Measurements from ENCODE around the gene PHKB.

DNA sequence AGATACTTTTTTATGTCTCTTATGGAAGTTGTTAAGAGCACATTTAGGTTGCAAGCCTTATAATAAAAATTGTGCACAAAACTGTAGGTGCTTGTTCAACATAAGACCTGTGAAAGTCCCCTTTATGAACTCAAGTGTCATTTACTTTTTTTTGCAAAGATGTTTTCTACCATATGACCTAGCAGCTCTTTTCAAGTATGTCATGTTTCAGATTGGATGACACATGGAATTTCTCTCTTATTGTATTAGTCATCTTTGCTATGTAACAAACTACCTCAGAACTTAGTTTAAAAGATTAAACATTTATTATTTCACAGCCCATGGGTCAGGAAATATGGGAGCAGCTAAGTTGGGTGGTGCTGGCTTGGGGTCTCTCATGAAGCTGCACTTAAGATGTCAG lies 57.9 kb downstream of the PHKB start:
- TF ChIP-seq EP300 (IDR thresholded peaks at IDR 0.05; ENCODE audit: borderline replicate concordance), result no peak
- TF ChIP-seq TCF12 (IDR thresholded peaks at IDR 0.05; ENCODE audit: low read depth), result no peak
- TF ChIP-seq CEBPB (IDR thresholded peaks at IDR 0.05), result no peak
- TF ChIP-seq TEAD4 (IDR thresholded peaks at IDR 0.05), result no peak
- no peak for TF ChIP-seq TAF1 (IDR thresholded peaks at IDR 0.05; ENCODE audit: low read depth)
- no peak for TF ChIP-seq RAD21 (IDR thresholded peaks at IDR 0.05; ENCODE audit: low read depth)
- TF ChIP-seq CREB1 (IDR thresholded peaks at IDR 0.05; ENCODE audit: low read depth), result no peak
- TF ChIP-seq FOXM1 (IDR thresholded peaks at IDR 0.05; ENCODE audit: borderline replicate concordance, low read depth), result no peak
- TF ChIP-seq, protein P1, sequence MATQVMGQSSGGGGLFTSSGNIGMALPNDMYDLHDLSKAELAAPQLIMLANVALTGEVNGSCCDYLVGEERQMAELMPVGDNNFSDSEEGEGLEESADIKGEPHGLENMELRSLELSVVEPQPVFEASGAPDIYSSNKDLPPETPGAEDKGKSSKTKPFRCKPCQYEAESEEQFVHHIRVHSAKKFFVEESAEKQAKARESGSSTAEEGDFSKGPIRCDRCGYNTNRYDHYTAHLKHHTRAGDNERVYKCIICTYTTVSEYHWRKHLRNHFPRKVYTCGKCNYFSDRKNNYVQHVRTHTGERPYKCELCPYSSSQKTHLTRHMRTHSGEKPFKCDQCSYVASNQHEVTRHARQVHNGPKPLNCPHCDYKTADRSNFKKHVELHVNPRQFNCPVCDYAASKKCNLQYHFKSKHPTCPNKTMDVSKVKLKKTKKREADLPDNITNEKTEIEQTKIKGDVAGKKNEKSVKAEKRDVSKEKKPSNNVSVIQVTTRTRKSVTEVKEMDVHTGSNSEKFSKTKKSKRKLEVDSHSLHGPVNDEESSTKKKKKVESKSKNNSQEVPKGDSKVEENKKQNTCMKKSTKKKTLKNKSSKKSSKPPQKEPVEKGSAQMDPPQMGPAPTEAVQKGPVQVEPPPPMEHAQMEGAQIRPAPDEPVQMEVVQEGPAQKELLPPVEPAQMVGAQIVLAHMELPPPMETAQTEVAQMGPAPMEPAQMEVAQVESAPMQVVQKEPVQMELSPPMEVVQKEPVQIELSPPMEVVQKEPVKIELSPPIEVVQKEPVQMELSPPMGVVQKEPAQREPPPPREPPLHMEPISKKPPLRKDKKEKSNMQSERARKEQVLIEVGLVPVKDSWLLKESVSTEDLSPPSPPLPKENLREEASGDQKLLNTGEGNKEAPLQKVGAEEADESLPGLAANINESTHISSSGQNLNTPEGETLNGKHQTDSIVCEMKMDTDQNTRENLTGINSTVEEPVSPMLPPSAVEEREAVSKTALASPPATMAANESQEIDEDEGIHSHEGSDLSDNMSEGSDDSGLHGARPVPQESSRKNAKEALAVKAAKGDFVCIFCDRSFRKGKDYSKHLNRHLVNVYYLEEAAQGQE (IDR thresholded peaks at IDR 0.05; ENCODE audit: low read depth), result no peak
- TF ChIP-seq, protein P2, sequence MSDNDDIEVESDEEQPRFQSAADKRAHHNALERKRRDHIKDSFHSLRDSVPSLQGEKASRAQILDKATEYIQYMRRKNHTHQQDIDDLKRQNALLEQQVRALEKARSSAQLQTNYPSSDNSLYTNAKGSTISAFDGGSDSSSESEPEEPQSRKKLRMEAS (IDR thresholded peaks at IDR 0.05), result no peak
- TF ChIP-seq NFIC (IDR thresholded peaks at IDR 0.05), result no peak
- TF ChIP-seq, protein P3, sequence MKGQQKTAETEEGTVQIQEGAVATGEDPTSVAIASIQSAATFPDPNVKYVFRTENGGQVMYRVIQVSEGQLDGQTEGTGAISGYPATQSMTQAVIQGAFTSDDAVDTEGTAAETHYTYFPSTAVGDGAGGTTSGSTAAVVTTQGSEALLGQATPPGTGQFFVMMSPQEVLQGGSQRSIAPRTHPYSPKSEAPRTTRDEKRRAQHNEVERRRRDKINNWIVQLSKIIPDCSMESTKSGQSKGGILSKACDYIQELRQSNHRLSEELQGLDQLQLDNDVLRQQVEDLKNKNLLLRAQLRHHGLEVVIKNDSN (IDR thresholded peaks at IDR 0.05), result no peak
